K562 (cell line): ENCODE results near the gene GPR4. TPM values are rescaled to one million over a fixed set of nuclear protein-coding genes. Genes with fewer than 3 reads are reported as not detected.
A peak's percentile ranks its signal among the peaks of the same experiment; 100 is the strongest.

Experiments
- ARID3B ChIP-seq: fragments of 250-450 bp; sonication (Bioruptor Pico); IDR thresholded peaks from 2 replicates; pipeline ENCODE4 v1.4.0; 2020; ENCODE audit warnings: borderline replicate concordance
- COPS2 ChIP-seq: fragments of 450-650 bp; conservative IDR thresholded peaks from 2 replicates; pipeline ENCODE4 v1.6.1; 2016; ENCODE audit warnings: mild to moderate bottlenecking, moderate library complexity
- FOXP1 ChIP-seq: sonication (generic); formaldehyde crosslinking; IDR thresholded peaks from 2 replicates; pipeline ENCODE4 v1.8.0; 2022; ENCODE audit warnings: mild to moderate bottlenecking, missing genetic modification reagents
- GTF2B ChIP-seq: IDR thresholded peaks from 2 replicates; pipeline ENCODE4 v1.6.1; 2011; ENCODE audit not compliant: insufficient read length; ENCODE audit errors: extremely low read depth
- HDGF ChIP-seq: fragments of 450-650 bp; IDR thresholded peaks from 2 replicates; pipeline ENCODE4 v1.6.1; 2016
- ID3 ChIP-seq, 2 experiments: fragments of 250-450 bp in 1 of 2; fragments of 450-650 bp in 1 of 2; sonication (Bioruptor Pico) in 1 of 2; IDR thresholded peaks; 2 replicates each; pipeline versions ENCODE4 v1.6.1 to v1.8.0; 2016 to 2021; ENCODE audit warnings: mild to moderate bottlenecking in 2 of 2, moderate library complexity in 2 of 2, missing compliant biosample characterization in 1 of 2, missing genetic modification characterization in 1 of 2
- NCOA1 ChIP-seq: fragments of 450-650 bp; IDR thresholded peaks from 2 replicates; pipeline ENCODE4 v1.6.1; 2016; ENCODE audit warnings: low read depth
- RREB1 ChIP-seq: fragments of 250-450 bp; sonication (Bioruptor Pico); IDR thresholded peaks from 2 replicates; pipeline ENCODE4 v1.4.0; 2020
- SMC3 ChIP-seq: conservative IDR thresholded peaks from 2 replicates; pipeline ENCODE4 v1.6.1; 2011; ENCODE audit warnings: low read depth, low read length, improper control_type of control experiment; ENCODE audit not compliant: insufficient read depth
- XRCC5 ChIP-seq: fragments of 200-400 bp; formaldehyde crosslinking; IDR thresholded peaks from 2 replicates; pipeline ENCODE4 v1.6.1; 2017; ENCODE audit warnings: low read depth, mild to moderate bottlenecking, low read length
- ZNF263 ChIP-seq: sonication (generic); formaldehyde crosslinking; IDR thresholded peaks from 2 replicates; pipeline ENCODE4 v1.8.0; 2022; ENCODE audit warnings: mild to moderate bottlenecking, missing genetic modification reagents, borderline replicate concordance
- ZNF592 ChIP-seq: fragments of 450-650 bp; IDR thresholded peaks from 2 replicates; pipeline ENCODE4 v1.6.1; 2017; ENCODE audit warnings: antibody characterized with exemption, mild to moderate bottlenecking
- polyA plus RNA-seq, 8 experiments: library from polyadenylated mRNA; depleted of rRNA in 4 of 8; stranded (reverse) in 5 of 8; unstranded in 3 of 8; fragments of >200 nt; fragmentation: Nextera tagmentation in 2 of 8; fragmentation: Illumina TruSeq in 1 of 8; extraction: Ambion mirVana in 2 of 8; extraction: Trizol in 1 of 8; gene quantifications; 2 replicates each; pipeline versions ENCODE4 v1.2.1 to v1.2.3, GENCODE V29; 2011 to 2014; ENCODE audit warnings: inconsistent platforms in 1 of 8, missing spikeins in 1 of 8
- total RNA-seq, 7 experiments: library from RNA; depleted of rRNA in 6 of 7; stranded (reverse); fragments of >200 nt in 6 of 7; fragmentation: Illumina TruSeq in 2 of 7; extraction: Trizol in 2 of 7; gene quantifications; 2 replicates each; pipeline versions ENCODE4 v1.2.1 to v1.2.3, GENCODE V29; 2011 to 2021; ENCODE audit warnings: low replicate concordance in 1 of 7

The GPR4 gene
- total and polyA plus RNA-seq, 9 of the 15 experiments (the other 6 are each of a cell fraction or from before 2014, with no cell fraction given) = 0.03 to 0.09 (median 0.04) TPM; not detected in 5

- TF ChIP-seq ZNF592 = peak; percentile 7; the same call in 1 of the 2 replicates
- peak; percentile 37 for TF ChIP-seq ZNF263 (CRISPR knock-in tag)
- TF ChIP-seq NCOA1 = peak; percentile 37; the same call in 1 of the 2 replicates
- 0 out of 2 replicates have a peak, but pooled peaks have one; percentile 12 for TF ChIP-seq RREB1 (CRISPR knock-in tag)
- TF ChIP-seq ARID3B (CRISPR knock-in tag) = 0 out of 2 replicates have a peak, but pooled peaks have one; percentile 6
- peak; percentile 61 for TF ChIP-seq FOXP1 (CRISPR knock-in tag)
- TF ChIP-seq ID3 (CRISPR knock-in tag; IDR thresholded peaks at IDR 0.05) = no peak
- 0 out of 2 replicates have a peak, but pooled peaks have one; percentile 13 for TF ChIP-seq ID3 (tag; IDR thresholded peaks at IDR 0.05)
- 0 out of 2 replicates have a peak, but pooled peaks have one; percentile 19 for TF ChIP-seq XRCC5
- TF ChIP-seq HDGF = 0 out of 2 replicates have a peak, but pooled peaks have one; percentile 64
- TF ChIP-seq GTF2B = no peak
- TF ChIP-seq COPS2 = no peak
- TF ChIP-seq SMC3 = no peak
Measured at GRCh38 chr19:45641274-45642105, 39.5 kb upstream of the GPR4 start (continued).
